Urinary bladder (tissue), 4 donors: ENCODE results near the gene E2F7. TPM values are rescaled to one million over a fixed set of nuclear protein-coding genes. Genes with fewer than 3 reads are reported as not detected.
"Not testable (repeated sequence)": the region's sequence is repeated elsewhere in the genome, so short reads cannot be mapped to it uniquely, and the experiment has no call there.

ENCODE experiments used
- DNase-seq: peaks from one replicate; pipeline ENCODE4 v3.0.0-alpha.2; 2015; ENCODE audit errors: extremely low spot score
- H3K27ac ChIP-seq: one replicate; pipeline ENCODE4 v1.5.1; 2013; ENCODE audit warnings: low read depth, mild to moderate bottlenecking, moderate library complexity
- H3K36me3 ChIP-seq: one replicate; pipeline ENCODE4 v1.6.1; 2013; ENCODE audit warnings: mild to moderate bottlenecking, moderate library complexity; ENCODE audit not compliant: insufficient read depth
- H3K4me1 ChIP-seq: one replicate; pipeline ENCODE4 v1.6.1; 2013; ENCODE audit warnings: mild to moderate bottlenecking, moderate library complexity; ENCODE audit not compliant: insufficient read depth
- H3K4me3 ChIP-seq: one replicate; pipeline ENCODE4 v1.5.1; 2013; ENCODE audit warnings: low read depth, low read length
- WGBS: extraction: QIAGEN DNeasy Blood & Tissue Kit; methylation state at CpG from one replicate; pipeline ENCODE4 v1.1.7; 2013; 5-methylcytosine and 5-hydroxymethylcytosine counted together
- polyA plus RNA-seq: library from polyadenylated mRNA; stranded (reverse); fragments of 200-250 nt; gene quantifications from one replicate; pipeline ENCODE4 v1.2.3, GENCODE V29; 2013
- total RNA-seq: library from RNA; depleted of rRNA; stranded (reverse); fragments of >200 nt; gene quantifications from one replicate; pipeline ENCODE4 v1.2.3, GENCODE V29; 2014
- donor health status: healthy with polysubstance abuse.
- donor health status: healthy.

Gene E2F7
- total RNA-seq (7.2 TPM), polyA plus RNA-seq (0.08 TPM)

- Histone ChIP-seq H3K36me3 (no peaks in the 10 kb centered on the region), H3K27ac (peak within 1 kb of the TSS; percentile 29), H3K4me3 (peak within 1 kb of the TSS; percentile 69), H3K4me1 (no peaks in the 10 kb centered on the region)
- under 1% methylated on average over 87 of the region's 87 CpGs for WGBS
- peak; percentile 64 for DNase-seq
These were observed at the start of gene E2F7 for GRCh38 chr12:77065361-77066204. TSS of gene E2F7 (minus strand) at chr12:77065569. CDS start at chr12:77064635, 934 bp downstream.

GRCh38 chr12:77113971-77114370, 48.6 kb upstream of the E2F7 start:
- H3K4me3 ChIP-seq = no peak overlapping the region
- no peak for DNase-seq
- no peaks in the 10 kb centered on the region for H3K4me1 ChIP-seq
- no peak overlapping the region for H3K27ac ChIP-seq
- H3K36me3 ChIP-seq = no peaks in the 10 kb centered on the region
- 86% methylated on average over 4 of the region's 4 CpGs for WGBS

- H3K27ac ChIP-seq = no peak overlapping the region
- no peak overlapping the region for H3K4me3 ChIP-seq
- no peak for DNase-seq
- 51% methylated on average over 1 of the region's 1 CpG for WGBS
- no peaks in the 10 kb centered on the region for H3K36me3 ChIP-seq
- no peaks in the 10 kb centered on the region for H3K4me1 ChIP-seq
These were observed 43.3 kb upstream of the E2F7 start for GRCh38 chr12:77108707-77109106.

- DNase-seq = no peak
- 77% methylated on average over 2 of the region's 2 CpGs for WGBS
These were observed 41.8 kb upstream of the E2F7 start for GRCh38 chr12:77107121-77107520.

GRCh38 chr12:77104792-77105191, 39.4 kb upstream of the E2F7 start:
- H3K4me3 ChIP-seq = no peak overlapping the region
- H3K36me3 ChIP-seq = no peaks in the 10 kb centered on the region
- WGBS = 69% methylated on average over 3 of the region's 3 CpGs
- H3K27ac ChIP-seq = no peak overlapping the region
- no peak for DNase-seq
- H3K4me1 ChIP-seq = no peaks in the 10 kb centered on the region

More at GRCh38 chr12:77107121-77107520, 41.8 kb upstream of the E2F7 start:
- no peak overlapping the region for H3K27ac ChIP-seq
- H3K36me3 ChIP-seq = no peaks in the 10 kb centered on the region
- no peak overlapping the region for H3K4me3 ChIP-seq
- H3K4me1 ChIP-seq = no peaks in the 10 kb centered on the region

GRCh38 chr12:77104286-77104685, 38.9 kb upstream of the E2F7 start:
- Histone ChIP-seq H3K4me3 (no peak overlapping the region), H3K4me1 (no peaks in the 10 kb centered on the region), H3K27ac (no peak overlapping the region), H3K36me3 (no peaks in the 10 kb centered on the region)
- no peak for DNase-seq
- 39% methylated on average over 1 of the region's 1 CpG for WGBS

GRCh38 chr12:77102691-77103090, 37.3 kb upstream of the E2F7 start:
- Histone ChIP-seq H3K4me3 (no peak overlapping the region), H3K4me1 (no peaks in the 10 kb centered on the region), H3K27ac (no peak overlapping the region), H3K36me3 (no peaks in the 10 kb centered on the region)
- DNase-seq = no peak
- 88% methylated on average over 1 of the region's 1 CpG for WGBS

GRCh38 chr12:77102123-77102522, 36.8 kb upstream of the E2F7 start:
- no peak for DNase-seq
- Histone ChIP-seq H3K27ac (no peak overlapping the region), H3K36me3 (no peaks in the 10 kb centered on the region), H3K4me3 (no peak overlapping the region), H3K4me1 (no peaks in the 10 kb centered on the region)
- 68% methylated on average over 2 of the region's 2 CpGs for whole genome bisulfite sequencing

GRCh38 chr12:77099799-77100198, 34.4 kb upstream of the E2F7 start:
- Histone ChIP-seq H3K27ac (no peak overlapping the region), H3K4me1 (no peaks in the 10 kb centered on the region), H3K4me3 (no peak overlapping the region), H3K36me3 (no peaks in the 10 kb centered on the region)
- DNase-seq = no peak
- 93% methylated on average over 2 of the region's 2 CpGs for WGBS

GRCh38 chr12:77097846-77098245, 32.5 kb upstream of the E2F7 start:
- Histone ChIP-seq H3K36me3 (no peaks in the 10 kb centered on the region), H3K27ac (no peak overlapping the region), H3K4me1 (no peaks in the 10 kb centered on the region), H3K4me3 (no peak overlapping the region)
- no peak for DNase-seq
- WGBS = 94% methylated on average over 3 of the region's 3 CpGs

GRCh38 chr12:77092227-77092626, 26.9 kb upstream of the E2F7 start:
- WGBS = 76% methylated on average over 2 of the region's 3 CpGs
- not testable (repeated sequence) for DNase-seq, H3K36me3 ChIP-seq, H3K27ac ChIP-seq, H3K4me3 ChIP-seq, H3K4me1 ChIP-seq

- 40% methylated on average over 1 of the region's 1 CpG for WGBS
These were observed 24.4 kb upstream of the E2F7 start for GRCh38 chr12:77089686-77090220.

GRCh38 chr12:77087427-77087826, 22.1 kb upstream of the E2F7 start:
- Histone ChIP-seq H3K4me3 (no peak overlapping the region), H3K27ac (no peak overlapping the region), H3K36me3 (no peaks in the 10 kb centered on the region), H3K4me1 (no peaks in the 10 kb centered on the region)
- WGBS = 23% methylated on average over 4 of the region's 4 CpGs
- no peak for DNase-seq

More at GRCh38 chr12:77089686-77090220, 24.4 kb upstream of the E2F7 start:
- no peaks in the 10 kb centered on the region for H3K36me3 ChIP-seq
- no peak overlapping the region for H3K4me3 ChIP-seq
- DNase-seq = no peak
- H3K27ac ChIP-seq = no peak overlapping the region
- no peaks in the 10 kb centered on the region for H3K4me1 ChIP-seq

- H3K27ac ChIP-seq = no peak overlapping the region
- no peaks in the 10 kb centered on the region for H3K36me3 ChIP-seq
- 64% methylated on average over 1 of the region's 1 CpG for WGBS
- no peak overlapping the region for H3K4me3 ChIP-seq
- DNase-seq = no peak
- no peaks in the 10 kb centered on the region for H3K4me1 ChIP-seq
These were observed 16.7 kb upstream of the E2F7 start for GRCh38 chr12:77082021-77082420.
